Tibial artery (tissue), 4 donors: ENCODE measurements around the gene SEC61B.

ENCODE experiments used
- DNase-seq, 2 donors: peaks; one replicate each; pipeline ENCODE4 v3.0.0-alpha.2; 2019
- H3K27ac ChIP-seq, 2 donors: fragments of 200-600 bp; sonication (generic) in 1 of 2; 1 replicate in 1 of 2; 2 replicates in 1 of 2; pipeline ENCODE4 v1.5.1; 2018 to 2019; ENCODE audit warnings: mild to moderate bottlenecking in 1 of 2
- H3K27me3 ChIP-seq, 2 donors: fragments of 200-600 bp; sonication (generic) in 1 of 2; one replicate each; pipeline versions ENCODE4 v1.5.1 to v1.6.0; 2016 to 2019
- H3K36me3 ChIP-seq, 3 donors: fragments of 200-600 bp; sonication (generic) in 2 of 3; one replicate each; pipeline ENCODE4 v1.5.1; 2016 to 2019; ENCODE audit warnings: mild to moderate bottlenecking in 2 of 3
- H3K4me1 ChIP-seq, 4 donors: fragments of 200-600 bp; sonication (generic) in 2 of 4; 1 replicate in 3 of 4; 2 replicates in 1 of 4; pipeline ENCODE4 v1.5.1; 2016 to 2019
- H3K4me3 ChIP-seq, 2 donors: fragments of 200-600 bp; sonication (generic) in 1 of 2; 1 replicate in 1 of 2; 2 replicates in 1 of 2; pipeline ENCODE4 v1.5.1; 2018 to 2019; ENCODE audit warnings: mild to moderate bottlenecking in 2 of 2
- H3K9me3 ChIP-seq, 3 donors: fragments of 200-600 bp; sonication (generic) in 1 of 3; one replicate each; pipeline ENCODE4 v1.5.1; 2016 to 2019
- intact Hi-C: fragments of 100-400 bp; cut with DNase I; formaldehyde crosslinking; loops from one replicate; pipeline ENCODE4 v1.15.0; 2023; ENCODE audit warnings: low total_unique reads
- TF ChIP-seq, protein P1 (sequence below), 2 experiments: fragments of 200-600 bp in 1 of 2; fragments of 450-650 bp in 1 of 2; IDR thresholded peaks; one replicate each; pipeline ENCODE4 v1.5.1; 2017 to 2019; ENCODE audit warnings: antibody characterized with exemption in 2 of 2, mild to moderate bottlenecking in 1 of 2, moderate library complexity in 1 of 2

The SEC61B gene

DNA sequence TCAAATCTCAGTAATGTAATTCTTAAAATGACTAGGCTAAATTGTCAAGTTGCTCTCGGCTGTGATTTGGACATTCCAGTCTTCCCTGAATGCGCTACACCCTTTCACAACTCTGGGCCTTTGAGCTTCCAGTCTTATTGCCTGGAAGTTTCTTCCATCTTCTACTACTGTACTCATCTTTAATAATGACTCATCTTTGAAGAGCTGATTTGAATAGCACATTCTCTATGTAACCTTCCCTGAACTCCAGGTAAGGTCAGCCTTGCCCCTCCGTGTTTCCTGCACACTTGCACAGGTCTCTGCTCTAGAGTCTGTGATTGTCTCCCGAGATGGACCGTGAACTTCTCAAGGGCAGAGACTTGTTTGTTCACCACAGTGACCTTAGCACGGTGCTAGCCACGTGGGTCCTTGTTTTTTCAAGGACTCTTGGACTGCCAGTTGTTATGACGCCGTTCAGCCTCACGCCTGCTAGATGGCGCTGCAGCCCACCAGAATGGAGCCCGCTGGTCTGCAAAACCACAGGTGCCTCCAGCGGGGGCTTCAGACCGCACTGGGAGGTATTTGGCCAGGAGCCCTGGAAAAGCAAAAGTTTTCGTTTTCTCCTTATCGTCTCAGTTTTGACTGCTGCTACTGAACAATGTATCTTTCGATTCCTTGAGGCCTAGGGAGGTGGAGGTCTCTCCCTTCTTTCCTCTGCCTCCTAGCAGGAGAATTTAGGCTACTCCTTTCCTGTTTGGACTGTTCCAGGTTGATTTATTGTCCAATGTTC is 44.4 kb downstream of the SEC61B start:
- H3K27ac ChIP-seq, result no peak overlapping the region
- intact Hi-C loops, result no loop called here
- H3K4me3 ChIP-seq, result no peak overlapping the region

GRCh38 chr9:99269416-99269815 is 47.3 kb downstream of the SEC61B start:
- Histone ChIP-seq H3K36me3 (no peaks in the 10 kb centered on the region), H3K4me3 (no peak overlapping the region), H3K4me1 (peaks cover 0 to 6% (median 3%) of the 10 kb centered on the region in 4 donors), H3K9me3 (no peaks in the 10 kb centered on the region), H3K27ac (no peak overlapping the region), H3K27me3 (no peaks in the 10 kb centered on the region)
- intact Hi-C loops, result no loop called here
- TF ChIP-seq, protein P1, sequence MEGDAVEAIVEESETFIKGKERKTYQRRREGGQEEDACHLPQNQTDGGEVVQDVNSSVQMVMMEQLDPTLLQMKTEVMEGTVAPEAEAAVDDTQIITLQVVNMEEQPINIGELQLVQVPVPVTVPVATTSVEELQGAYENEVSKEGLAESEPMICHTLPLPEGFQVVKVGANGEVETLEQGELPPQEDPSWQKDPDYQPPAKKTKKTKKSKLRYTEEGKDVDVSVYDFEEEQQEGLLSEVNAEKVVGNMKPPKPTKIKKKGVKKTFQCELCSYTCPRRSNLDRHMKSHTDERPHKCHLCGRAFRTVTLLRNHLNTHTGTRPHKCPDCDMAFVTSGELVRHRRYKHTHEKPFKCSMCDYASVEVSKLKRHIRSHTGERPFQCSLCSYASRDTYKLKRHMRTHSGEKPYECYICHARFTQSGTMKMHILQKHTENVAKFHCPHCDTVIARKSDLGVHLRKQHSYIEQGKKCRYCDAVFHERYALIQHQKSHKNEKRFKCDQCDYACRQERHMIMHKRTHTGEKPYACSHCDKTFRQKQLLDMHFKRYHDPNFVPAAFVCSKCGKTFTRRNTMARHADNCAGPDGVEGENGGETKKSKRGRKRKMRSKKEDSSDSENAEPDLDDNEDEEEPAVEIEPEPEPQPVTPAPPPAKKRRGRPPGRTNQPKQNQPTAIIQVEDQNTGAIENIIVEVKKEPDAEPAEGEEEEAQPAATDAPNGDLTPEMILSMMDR (IDR thresholded peaks at IDR 0.05), result no peak
- no peak for DNase-seq

More for the DNA sequence above, 44.4 kb downstream of the SEC61B start:
- Histone ChIP-seq H3K4me1 (peaks cover 0 to 6% (median 3%) of the 10 kb centered on the region in 4 donors), H3K36me3 (no peaks in the 10 kb centered on the region), H3K27me3 (no peaks in the 10 kb centered on the region), H3K9me3 (no peaks in the 10 kb centered on the region)
- TF ChIP-seq, protein P1 (IDR thresholded peaks at IDR 0.05), result peak; percentile 77 to 79
- peak; percentile 63 to 77 for DNase-seq

DNA sequence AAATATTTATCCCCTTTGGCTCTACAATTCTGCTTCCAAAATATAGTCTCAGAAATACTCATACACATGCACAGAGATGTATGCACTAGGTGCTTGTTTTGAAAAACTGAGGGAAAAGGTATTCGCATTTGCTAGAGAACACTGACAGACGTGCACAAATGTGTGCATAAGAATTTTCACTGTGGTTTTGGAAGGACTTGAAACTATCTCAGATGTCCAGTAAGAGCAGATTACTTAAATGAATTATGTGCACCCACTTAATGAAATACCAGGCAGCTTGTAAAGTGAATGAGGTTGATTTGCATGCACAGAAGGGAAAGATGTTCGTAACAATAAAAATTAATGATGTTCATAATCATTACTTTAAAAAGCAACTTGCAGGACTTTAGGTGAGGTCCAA is 48.4 kb downstream of the SEC61B start:
- DNase-seq, result no peak
- no peaks in the 10 kb centered on the region for H3K36me3 ChIP-seq
- H3K4me1 ChIP-seq, result peaks cover 0 to 6% (median 3%) of the 10 kb centered on the region in 4 donors
- H3K27ac ChIP-seq, result no peak overlapping the region
- intact Hi-C loops, result no loop called here
- no peaks in the 10 kb centered on the region for H3K27me3 ChIP-seq
- H3K9me3 ChIP-seq, result no peaks in the 10 kb centered on the region
- no peak overlapping the region for H3K4me3 ChIP-seq
- TF ChIP-seq, protein P1 (IDR thresholded peaks at IDR 0.05), result no peak

GRCh38 chr9:99272836-99273235 is 50.8 kb downstream of the SEC61B start:
- intact Hi-C loops, result no loop called here
- DNase-seq, result no peak
- TF ChIP-seq, protein P1 (IDR thresholded peaks at IDR 0.05), result no peak
- no peak overlapping the region for H3K27ac ChIP-seq
- H3K4me1 ChIP-seq, result no peaks in the 10 kb centered on the region
- no peaks in the 10 kb centered on the region for H3K9me3 ChIP-seq
- no peak overlapping the region for H3K4me3 ChIP-seq
- H3K36me3 ChIP-seq, result no peaks in the 10 kb centered on the region
- no peaks in the 10 kb centered on the region for H3K27me3 ChIP-seq

DNA sequence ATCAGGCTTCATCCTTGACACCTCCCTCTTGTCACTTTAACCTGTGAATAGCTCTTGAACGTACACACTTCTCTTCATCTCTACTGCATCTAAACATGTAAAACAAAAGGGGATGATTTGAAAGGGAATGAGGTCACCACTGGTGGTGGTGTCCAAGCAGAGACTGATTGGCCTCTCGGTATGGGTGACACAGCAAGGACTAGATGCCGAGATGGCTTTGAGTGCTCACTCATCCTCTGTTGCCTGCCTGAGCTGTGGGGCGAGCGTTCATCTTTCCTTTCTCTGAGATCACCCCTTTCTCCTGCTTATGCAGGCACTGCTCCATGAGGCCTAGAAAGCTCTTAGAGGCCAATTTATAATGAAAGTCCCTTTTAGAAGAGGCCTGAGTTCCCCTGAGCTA is 51.9 kb downstream of the SEC61B start:
- H3K27me3 ChIP-seq, result no peaks in the 10 kb centered on the region
- H3K4me3 ChIP-seq, result no peak overlapping the region
- no peak for DNase-seq
- no peaks in the 10 kb centered on the region for H3K4me1 ChIP-seq
- TF ChIP-seq, protein P1 (IDR thresholded peaks at IDR 0.05), result no peak
- no peaks in the 10 kb centered on the region for H3K9me3 ChIP-seq
- H3K36me3 ChIP-seq, result no peaks in the 10 kb centered on the region
- no peak overlapping the region for H3K27ac ChIP-seq
- intact Hi-C loops, result no loop called here
